ENCODE results near the gene CERS5.

The CERS5 gene

DNA sequence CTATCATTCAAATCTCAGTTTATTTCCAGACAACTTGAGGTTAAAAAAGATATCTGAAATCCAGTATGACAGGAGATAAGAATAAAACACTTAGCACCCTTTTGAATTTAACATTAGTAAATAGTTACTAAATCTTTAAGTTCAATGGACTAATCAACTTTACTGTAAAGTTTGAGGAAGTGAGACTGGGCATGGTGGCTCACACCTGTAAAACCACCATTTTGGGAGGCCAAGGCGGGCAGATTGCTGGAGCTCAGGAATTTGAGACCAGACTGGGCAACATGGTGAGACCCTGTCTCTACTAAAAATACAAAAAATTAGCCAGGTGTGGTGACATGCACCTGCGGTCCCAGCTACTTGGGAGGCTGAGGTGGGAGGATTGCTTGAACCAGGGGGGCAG lies 40.3 kb upstream of the CERS5 start:
- no peak for DNase-seq (ENCODE audit: extremely low read depth, low read depth)
- TF ChIP-seq, protein P1, sequence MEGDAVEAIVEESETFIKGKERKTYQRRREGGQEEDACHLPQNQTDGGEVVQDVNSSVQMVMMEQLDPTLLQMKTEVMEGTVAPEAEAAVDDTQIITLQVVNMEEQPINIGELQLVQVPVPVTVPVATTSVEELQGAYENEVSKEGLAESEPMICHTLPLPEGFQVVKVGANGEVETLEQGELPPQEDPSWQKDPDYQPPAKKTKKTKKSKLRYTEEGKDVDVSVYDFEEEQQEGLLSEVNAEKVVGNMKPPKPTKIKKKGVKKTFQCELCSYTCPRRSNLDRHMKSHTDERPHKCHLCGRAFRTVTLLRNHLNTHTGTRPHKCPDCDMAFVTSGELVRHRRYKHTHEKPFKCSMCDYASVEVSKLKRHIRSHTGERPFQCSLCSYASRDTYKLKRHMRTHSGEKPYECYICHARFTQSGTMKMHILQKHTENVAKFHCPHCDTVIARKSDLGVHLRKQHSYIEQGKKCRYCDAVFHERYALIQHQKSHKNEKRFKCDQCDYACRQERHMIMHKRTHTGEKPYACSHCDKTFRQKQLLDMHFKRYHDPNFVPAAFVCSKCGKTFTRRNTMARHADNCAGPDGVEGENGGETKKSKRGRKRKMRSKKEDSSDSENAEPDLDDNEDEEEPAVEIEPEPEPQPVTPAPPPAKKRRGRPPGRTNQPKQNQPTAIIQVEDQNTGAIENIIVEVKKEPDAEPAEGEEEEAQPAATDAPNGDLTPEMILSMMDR (IDR thresholded peaks at IDR 0.05; ENCODE audit: low read depth, low read length, missing control alignments): no peak
- H3K4me3 ChIP-seq (replicated peaks; ENCODE audit: low read depth, low read length): no peak overlapping the region

DNA sequence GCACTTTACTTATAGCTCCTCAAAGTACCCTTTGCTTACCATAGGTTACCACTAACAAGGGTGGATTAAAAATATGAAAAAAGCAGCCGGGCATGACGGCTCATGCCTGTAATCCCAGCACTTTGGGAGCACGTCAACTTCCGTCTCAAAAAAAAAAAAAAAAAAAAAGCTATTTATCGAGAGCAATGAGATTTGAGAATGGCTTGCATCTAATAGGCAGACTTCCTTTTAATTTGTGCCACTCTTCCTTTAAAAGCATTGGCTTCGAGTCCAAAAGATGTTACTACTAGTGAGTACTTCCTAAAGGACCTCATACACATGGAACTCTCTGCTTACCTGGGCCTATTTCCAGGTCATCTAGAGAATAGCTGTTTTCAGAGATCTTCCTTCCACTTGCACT lies 38.5 kb upstream of the CERS5 start:
- no peak for DNase-seq (ENCODE audit: extremely low read depth, low read depth)
- H3K4me3 ChIP-seq (replicated peaks; ENCODE audit: low read depth, low read length): no peak overlapping the region
- TF ChIP-seq, protein P1 (IDR thresholded peaks at IDR 0.05; ENCODE audit: low read depth, low read length, missing control alignments): no peak

DNA sequence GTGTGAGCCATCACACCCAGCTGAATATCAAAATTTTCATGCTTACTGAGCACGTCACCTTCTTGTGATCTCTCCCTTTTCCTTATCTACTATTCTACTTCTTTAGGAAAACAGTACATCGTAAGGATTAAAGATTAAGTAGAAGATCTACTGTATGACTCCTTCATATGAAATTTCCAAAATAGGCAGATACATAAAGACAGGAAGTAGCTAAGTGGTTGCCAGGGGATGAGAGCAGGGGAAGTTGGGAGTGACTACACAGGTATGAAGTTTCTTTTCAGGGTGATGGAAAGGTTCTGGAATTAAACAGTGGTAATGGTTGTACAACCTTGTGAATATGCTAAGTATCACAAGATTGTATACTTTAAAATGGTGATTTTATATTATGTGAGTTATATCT lies 36.5 kb upstream of the CERS5 start:
- TF ChIP-seq, protein P1 (IDR thresholded peaks at IDR 0.05; ENCODE audit: low read depth, low read length, missing control alignments): no peak
- H3K4me3 ChIP-seq (replicated peaks; ENCODE audit: low read depth, low read length): no peak overlapping the region
- no peak for DNase-seq (ENCODE audit: extremely low read depth, low read depth)

DNA sequence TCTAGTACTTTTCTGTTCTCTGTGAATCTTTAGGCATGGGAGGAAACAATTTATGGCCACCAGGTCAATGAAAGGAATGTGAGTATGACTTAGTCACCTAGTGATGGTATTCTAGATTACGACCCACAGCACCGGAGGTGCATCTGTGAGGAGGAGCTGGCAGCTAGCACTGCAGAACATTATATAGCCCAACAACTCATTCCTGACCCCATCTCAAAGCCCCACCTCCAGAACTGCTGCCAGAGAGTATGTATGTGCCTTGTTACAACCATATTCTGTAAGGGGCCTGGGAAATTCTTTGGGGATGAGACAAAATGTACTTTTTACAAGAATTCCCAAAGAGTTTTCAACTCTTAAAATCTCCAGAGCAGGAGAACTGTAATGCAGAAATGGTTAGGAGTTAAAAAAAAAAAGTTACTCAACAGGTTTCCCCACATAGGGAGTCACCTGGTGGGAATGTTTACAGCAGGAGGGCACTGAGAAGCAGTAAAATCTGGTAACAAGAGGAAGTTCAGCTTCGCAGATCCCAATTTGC lies 34.9 kb upstream of the CERS5 start:
- no peak for DNase-seq (ENCODE audit: extremely low read depth, low read depth)
- TF ChIP-seq, protein P1 (IDR thresholded peaks at IDR 0.05; ENCODE audit: low read depth, low read length, missing control alignments): no peak
- no peak overlapping the region for H3K4me3 ChIP-seq (replicated peaks; ENCODE audit: low read depth, low read length)

DNA sequence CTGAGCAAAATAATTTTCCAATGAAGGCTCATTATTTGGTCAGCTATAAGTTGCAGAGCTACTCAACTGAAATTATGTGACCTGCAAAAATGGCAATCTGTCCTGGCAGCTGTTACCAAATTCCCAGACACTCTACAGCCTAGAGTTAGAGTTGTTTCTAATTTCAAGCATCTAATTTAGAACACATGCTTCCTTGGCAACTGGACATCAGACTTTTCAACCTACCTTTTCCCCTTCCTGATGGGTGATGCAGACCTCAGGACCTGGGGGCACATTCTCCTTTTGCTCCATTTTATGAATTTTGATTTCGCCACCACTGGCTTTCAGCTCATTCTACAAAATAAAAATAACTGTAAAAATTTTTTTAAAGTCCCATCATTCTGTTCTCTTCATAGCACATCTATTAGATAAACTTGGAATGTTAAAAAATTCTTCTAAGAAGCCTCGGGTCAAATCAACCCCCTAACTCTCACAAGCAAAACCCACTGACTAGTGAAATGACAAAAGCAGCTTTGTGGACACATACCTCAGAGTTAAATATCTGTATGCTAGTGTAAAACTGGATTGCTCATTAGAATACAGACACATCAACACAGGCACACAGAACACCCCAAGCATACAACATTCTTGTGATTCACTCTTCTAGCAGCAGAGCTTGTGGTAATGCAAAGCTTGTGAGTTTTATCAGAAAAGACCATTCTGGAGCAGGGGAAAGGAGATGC lies 33.5 kb upstream of the CERS5 start:
- no peak for DNase-seq (ENCODE audit: extremely low read depth, low read depth)
- no peak overlapping the region for H3K4me3 ChIP-seq (replicated peaks; ENCODE audit: low read depth, low read length)
- TF ChIP-seq, protein P1 (IDR thresholded peaks at IDR 0.05; ENCODE audit: low read depth, low read length, missing control alignments): no peak

DNA sequence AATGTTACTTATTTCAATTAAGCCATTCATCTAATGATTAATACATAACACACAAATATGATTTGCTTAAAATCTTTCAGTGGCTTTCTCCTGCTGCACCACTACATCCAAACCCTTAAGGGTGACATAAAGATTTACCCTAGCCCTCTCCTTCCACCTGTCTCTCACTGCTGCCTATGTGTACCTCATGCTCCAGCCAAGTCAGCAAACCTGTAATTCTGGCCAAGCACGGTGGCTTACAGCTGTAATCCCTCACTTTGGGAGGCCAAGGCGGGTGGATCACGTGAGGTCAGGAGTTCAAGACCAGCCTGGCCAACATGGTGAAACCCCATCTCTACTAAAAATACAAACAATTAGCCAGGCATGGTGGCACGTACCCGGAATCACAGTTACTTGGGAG lies 31.7 kb upstream of the CERS5 start:
- H3K4me3 ChIP-seq (replicated peaks; ENCODE audit: low read depth, low read length): no peak overlapping the region
- TF ChIP-seq, protein P1 (IDR thresholded peaks at IDR 0.05; ENCODE audit: low read depth, low read length, missing control alignments): no peak
- DNase-seq (ENCODE audit: extremely low read depth, low read depth): no peak
